Vagina (tissue), 2 donors: ENCODE results near the gene ZNF804B.

Experiments used
- POLR2A ChIP-seq, 2 donors: fragments of 450-650 bp; IDR thresholded peaks; one replicate each; pipeline ENCODE4 v1.6.1; 2017; ENCODE audit warnings: antibody characterized with exemption in 2 of 2, mild to moderate bottlenecking in 2 of 2, moderate library complexity in 2 of 2
- TF ChIP-seq, protein P1 (sequence below), 3 experiments: fragments of 450-650 bp in 2 of 3; fragments of 200-600 bp in 1 of 3; sonication (generic) in 1 of 3; IDR thresholded peaks; one replicate each; pipeline ENCODE4 v1.5.1; 2017 to 2019; ENCODE audit warnings: antibody characterized with exemption in 3 of 3, mild to moderate bottlenecking in 2 of 3, moderate library complexity in 2 of 3

- TF ChIP-seq, protein P1, sequence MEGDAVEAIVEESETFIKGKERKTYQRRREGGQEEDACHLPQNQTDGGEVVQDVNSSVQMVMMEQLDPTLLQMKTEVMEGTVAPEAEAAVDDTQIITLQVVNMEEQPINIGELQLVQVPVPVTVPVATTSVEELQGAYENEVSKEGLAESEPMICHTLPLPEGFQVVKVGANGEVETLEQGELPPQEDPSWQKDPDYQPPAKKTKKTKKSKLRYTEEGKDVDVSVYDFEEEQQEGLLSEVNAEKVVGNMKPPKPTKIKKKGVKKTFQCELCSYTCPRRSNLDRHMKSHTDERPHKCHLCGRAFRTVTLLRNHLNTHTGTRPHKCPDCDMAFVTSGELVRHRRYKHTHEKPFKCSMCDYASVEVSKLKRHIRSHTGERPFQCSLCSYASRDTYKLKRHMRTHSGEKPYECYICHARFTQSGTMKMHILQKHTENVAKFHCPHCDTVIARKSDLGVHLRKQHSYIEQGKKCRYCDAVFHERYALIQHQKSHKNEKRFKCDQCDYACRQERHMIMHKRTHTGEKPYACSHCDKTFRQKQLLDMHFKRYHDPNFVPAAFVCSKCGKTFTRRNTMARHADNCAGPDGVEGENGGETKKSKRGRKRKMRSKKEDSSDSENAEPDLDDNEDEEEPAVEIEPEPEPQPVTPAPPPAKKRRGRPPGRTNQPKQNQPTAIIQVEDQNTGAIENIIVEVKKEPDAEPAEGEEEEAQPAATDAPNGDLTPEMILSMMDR (IDR thresholded peaks at IDR 0.05) = no peak
- no peak for TF ChIP-seq POLR2A (IDR thresholded peaks at IDR 0.05)
Measured at GRCh38 chr7:88919478-88920131, 160.1 kb downstream of the ZNF804B start.
